ENCODE measurements around the gene PILRA. TPM values are rescaled to one million over a fixed set of nuclear protein-coding genes. Genes with fewer than 3 reads are reported as not detected.

Gene PILRA
- total and polyA plus RNA-seq, 2 experiments from 2014 or later = 0.38 to 5.3 TPM

DNA sequence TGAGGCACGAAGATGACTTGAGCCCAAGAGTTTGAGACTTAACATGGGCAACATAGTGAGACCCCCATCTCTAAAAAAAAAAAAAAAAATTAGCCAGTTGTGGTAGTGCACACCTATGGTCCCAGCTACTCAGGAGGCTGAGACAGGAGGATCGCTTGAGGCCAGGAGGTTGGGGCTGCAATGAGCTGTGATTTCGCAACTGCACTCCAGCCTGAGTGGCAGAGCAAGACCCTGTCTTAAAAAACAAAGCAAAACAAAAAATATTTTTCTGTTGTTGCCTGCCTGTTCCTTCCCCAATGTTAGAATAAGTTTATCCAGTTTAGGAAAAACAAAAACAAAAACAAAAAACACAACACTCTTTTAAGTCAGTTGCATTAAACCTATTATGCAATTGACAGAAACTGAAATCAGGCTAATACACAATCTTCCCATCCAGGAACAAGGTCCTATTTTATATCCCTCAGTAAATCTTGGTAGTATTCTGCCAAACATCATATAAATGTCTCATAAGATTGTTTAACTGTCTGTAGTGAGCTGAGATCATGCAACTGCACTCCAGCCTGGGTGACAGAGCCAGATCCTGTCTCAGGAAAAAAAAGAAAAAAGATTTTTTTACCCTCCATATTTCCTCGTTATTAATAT is 4.9 kb downstream of the PILRA start:
- H3K27ac ChIP-seq (ENCODE audit: low read depth) = no peak overlapping the region
- H3K4me3 ChIP-seq = no peak overlapping the region
- Mint-ChIP-seq H3K27me3 (ENCODE audit: insufficient read depth, low read depth, poor library complexity) (peaks cover 11% of the 10 kb centered on the region), H3K4me1 (peaks cover 13% of the 10 kb centered on the region; the same call in 2 of the 3 replicates), H3K9me3 (no peaks in the 10 kb centered on the region; the same call in 2 of the 3 replicates), H3K36me3 (ENCODE audit: low read depth) (no peaks in the 10 kb centered on the region; the same call in 2 of the 3 replicates), H3K27ac (no peak overlapping the region), H3K4me3 (no peak overlapping the region)
- no peaks in the 10 kb centered on the region for H3K36me3 ChIP-seq (ENCODE audit: insufficient read depth)
- 0 out of 2 replicates have a peak, but pooled peaks cover 4% of the 10 kb centered on the region for H3K9me2 ChIP-seq (ENCODE audit: insufficient read depth)
- no peak overlapping the region for H3K4me2 ChIP-seq
- no peak for DNase-seq (ENCODE audit: low spot score)
- H3F3A ChIP-seq (replicated peaks; ENCODE audit: low read depth) = no peaks in the 10 kb centered on the region
- TF ChIP-seq, protein P1, sequence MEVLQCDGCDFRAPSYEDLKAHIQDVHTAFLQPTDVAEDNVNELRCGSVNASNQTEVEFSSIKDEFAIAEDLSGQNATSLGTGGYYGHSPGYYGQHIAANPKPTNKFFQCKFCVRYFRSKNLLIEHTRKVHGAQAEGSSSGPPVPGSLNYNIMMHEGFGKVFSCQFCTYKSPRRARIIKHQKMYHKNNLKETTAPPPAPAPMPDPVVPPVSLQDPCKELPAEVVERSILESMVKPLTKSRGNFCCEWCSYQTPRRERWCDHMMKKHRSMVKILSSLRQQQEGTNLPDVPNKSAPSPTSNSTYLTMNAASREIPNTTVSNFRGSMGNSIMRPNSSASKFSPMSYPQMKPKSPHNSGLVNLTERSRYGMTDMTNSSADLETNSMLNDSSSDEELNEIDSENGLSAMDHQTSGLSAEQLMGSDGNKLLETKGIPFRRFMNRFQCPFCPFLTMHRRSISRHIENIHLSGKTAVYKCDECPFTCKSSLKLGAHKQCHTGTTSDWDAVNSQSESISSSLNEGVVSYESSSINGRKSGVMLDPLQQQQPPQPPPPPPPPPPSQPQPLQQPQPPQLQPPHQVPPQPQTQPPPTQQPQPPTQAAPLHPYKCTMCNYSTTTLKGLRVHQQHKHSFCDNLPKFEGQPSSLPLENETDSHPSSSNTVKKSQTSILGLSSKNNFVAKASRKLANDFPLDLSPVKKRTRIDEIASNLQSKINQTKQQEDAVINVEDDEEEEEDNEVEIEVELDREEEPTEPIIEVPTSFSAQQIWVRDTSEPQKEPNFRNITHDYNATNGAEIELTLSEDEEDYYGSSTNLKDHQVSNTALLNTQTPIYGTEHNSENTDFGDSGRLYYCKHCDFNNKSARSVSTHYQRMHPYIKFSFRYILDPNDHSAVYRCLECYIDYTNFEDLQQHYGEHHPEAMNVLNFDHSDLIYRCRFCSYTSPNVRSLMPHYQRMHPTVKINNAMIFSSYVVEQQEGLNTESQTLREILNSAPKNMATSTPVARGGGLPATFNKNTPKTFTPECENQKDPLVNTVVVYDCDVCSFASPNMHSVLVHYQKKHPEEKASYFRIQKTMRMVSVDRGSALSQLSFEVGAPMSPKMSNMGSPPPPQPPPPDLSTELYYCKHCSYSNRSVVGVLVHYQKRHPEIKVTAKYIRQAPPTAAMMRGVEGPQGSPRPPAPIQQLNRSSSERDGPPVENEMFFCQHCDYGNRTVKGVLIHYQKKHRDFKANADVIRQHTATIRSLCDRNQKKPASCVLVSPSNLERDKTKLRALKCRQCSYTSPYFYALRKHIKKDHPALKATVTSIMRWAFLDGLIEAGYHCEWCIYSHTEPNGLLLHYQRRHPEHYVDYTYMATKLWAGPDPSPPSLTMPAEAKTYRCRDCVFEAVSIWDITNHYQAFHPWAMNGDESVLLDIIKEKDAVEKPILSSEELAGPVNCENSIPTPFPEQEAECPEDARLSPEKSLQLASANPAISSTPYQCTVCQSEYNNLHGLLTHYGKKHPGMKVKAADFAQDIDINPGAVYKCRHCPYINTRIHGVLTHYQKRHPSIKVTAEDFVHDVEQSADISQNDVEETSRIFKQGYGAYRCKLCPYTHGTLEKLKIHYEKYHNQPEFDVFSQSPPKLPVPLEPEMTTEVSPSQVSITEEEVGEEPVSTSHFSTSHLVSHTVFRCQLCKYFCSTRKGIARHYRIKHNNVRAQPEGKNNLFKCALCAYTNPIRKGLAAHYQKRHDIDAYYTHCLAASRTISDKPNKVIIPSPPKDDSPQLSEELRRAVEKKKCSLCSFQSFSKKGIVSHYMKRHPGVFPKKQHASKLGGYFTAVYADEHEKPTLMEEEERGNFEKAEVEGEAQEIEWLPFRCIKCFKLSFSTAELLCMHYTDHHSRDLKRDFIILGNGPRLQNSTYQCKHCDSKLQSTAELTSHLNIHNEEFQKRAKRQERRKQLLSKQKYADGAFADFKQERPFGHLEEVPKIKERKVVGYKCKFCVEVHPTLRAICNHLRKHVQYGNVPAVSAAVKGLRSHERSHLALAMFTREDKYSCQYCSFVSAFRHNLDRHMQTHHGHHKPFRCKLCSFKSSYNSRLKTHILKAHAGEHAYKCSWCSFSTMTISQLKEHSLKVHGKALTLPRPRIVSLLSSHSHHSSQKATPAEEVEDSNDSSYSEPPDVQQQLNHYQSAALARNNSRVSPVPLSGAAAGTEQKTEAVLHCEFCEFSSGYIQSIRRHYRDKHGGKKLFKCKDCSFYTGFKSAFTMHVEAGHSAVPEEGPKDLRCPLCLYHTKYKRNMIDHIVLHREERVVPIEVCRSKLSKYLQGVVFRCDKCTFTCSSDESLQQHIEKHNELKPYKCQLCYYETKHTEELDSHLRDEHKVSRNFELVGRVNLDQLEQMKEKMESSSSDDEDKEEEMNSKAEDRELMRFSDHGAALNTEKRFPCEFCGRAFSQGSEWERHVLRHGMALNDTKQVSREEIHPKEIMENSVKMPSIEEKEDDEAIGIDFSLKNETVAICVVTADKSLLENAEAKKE (CRISPR knock-in tag; IDR thresholded peaks at IDR 0.05) = no peak
- TF ChIP-seq CREB1 (CRISPR knock-in tag; IDR thresholded peaks at IDR 0.05; ENCODE audit: low read depth) (no peak), POLR2AphosphoS5 (IDR thresholded peaks at IDR 0.05; ENCODE audit: low read depth) (no peak), EZH2phosphoT487 (IDR thresholded peaks at IDR 0.05; ENCODE audit: unreplicated experiment) (no peak)
- TF ChIP-seq, protein P2, sequence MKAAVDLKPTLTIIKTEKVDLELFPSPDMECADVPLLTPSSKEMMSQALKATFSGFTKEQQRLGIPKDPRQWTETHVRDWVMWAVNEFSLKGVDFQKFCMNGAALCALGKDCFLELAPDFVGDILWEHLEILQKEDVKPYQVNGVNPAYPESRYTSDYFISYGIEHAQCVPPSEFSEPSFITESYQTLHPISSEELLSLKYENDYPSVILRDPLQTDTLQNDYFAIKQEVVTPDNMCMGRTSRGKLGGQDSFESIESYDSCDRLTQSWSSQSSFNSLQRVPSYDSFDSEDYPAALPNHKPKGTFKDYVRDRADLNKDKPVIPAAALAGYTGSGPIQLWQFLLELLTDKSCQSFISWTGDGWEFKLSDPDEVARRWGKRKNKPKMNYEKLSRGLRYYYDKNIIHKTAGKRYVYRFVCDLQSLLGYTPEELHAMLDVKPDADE (IDR thresholded peaks at IDR 0.05) = no peak
- no peak for ATAC-seq
- no peaks in the 10 kb centered on the region for H3K79me2 ChIP-seq (replicated peaks; ENCODE audit: insufficient read depth)
- no peak overlapping the region for H2AFZ ChIP-seq
- peaks cover 12% of the 10 kb centered on the region; the same call in 1 of the 2 replicates for H3K27me3 ChIP-seq (ENCODE audit: insufficient read depth)
- no peaks in the 10 kb centered on the region for H4K20me1 ChIP-seq (replicated peaks; ENCODE audit: insufficient read depth)
- no peaks in the 10 kb centered on the region for H3K4me1 ChIP-seq (ENCODE audit: insufficient read depth)
